Astrocyte (in vitro differentiated cells and primary cell): ENCODE results near the gene C5. TPM values are rescaled to one million over a fixed set of nuclear protein-coding genes. Genes with fewer than 3 reads are reported as not detected.

Source experiments
- DNase-seq: peaks from one replicate; pipeline ENCODE4 v3.0.0-alpha.2; 2010; ENCODE audit warnings: low read depth
- FAIRE-seq: peaks from 2 replicates; lab custom pipeline; 2011; peaks lifted over from hg19 to GRCh38; lab: Jason Lieb, UNC
- H2AFZ ChIP-seq: 2 replicates; pipeline ENCODE4 v1.6.0; 2012; ENCODE audit warnings: low read depth, low read length, inconsistent platforms
- H3K27ac ChIP-seq: 2 replicates; pipeline ENCODE4 v1.5.1; 2011; ENCODE audit warnings: low read depth, low read length, inconsistent platforms
- H3K27me3 ChIP-seq: 2 replicates; pipeline ENCODE4 v1.6.0; 2011; ENCODE audit warnings: low read length, inconsistent platforms; ENCODE audit not compliant: insufficient read depth
- H3K36me3 ChIP-seq: 2 replicates; pipeline ENCODE4 v1.5.1; 2011; ENCODE audit warnings: low read length, inconsistent platforms; ENCODE audit not compliant: insufficient read depth
- H3K4me1 ChIP-seq: 2 replicates; pipeline ENCODE4 v1.5.1; 2011; ENCODE audit warnings: low read length, inconsistent platforms; ENCODE audit not compliant: insufficient read depth
- H3K4me2 ChIP-seq: 2 replicates; pipeline ENCODE4 v1.6.0; 2012; ENCODE audit warnings: low read length, inconsistent platforms
- H3K4me3 ChIP-seq: 2 replicates; pipeline ENCODE4 v1.5.1; 2011; ENCODE audit warnings: low read depth, mild to moderate bottlenecking, low read length, inconsistent platforms; ENCODE audit not compliant: insufficient read depth
- H3K79me2 ChIP-seq: 2 replicates; pipeline ENCODE4 v1.6.0; 2012; ENCODE audit warnings: mild to moderate bottlenecking, low read length, inconsistent platforms; ENCODE audit not compliant: insufficient read depth
- H3K9ac ChIP-seq: 2 replicates; pipeline ENCODE4 v1.6.0; 2012; ENCODE audit warnings: mild to moderate bottlenecking, low read length, inconsistent platforms
- H3K9me3 ChIP-seq: 2 replicates; pipeline ENCODE4 v1.5.1; 2012; ENCODE audit warnings: low read depth, mild to moderate bottlenecking, low read length, inconsistent platforms; ENCODE audit not compliant: insufficient read depth
- H4K20me1 ChIP-seq: 2 replicates; pipeline ENCODE4 v1.6.0; 2012; ENCODE audit warnings: low read length, inconsistent platforms; ENCODE audit not compliant: insufficient read depth
- H3K27ac Mint-ChIP-seq: one replicate; pipeline ENCODE4 v1.8.0; 2021; ENCODE audit warnings: mild to moderate bottlenecking, mixed read lengths; ENCODE audit not compliant: unreplicated experiment
- H3K27me3 Mint-ChIP-seq: one replicate; pipeline ENCODE4 v1.8.0; 2021; ENCODE audit warnings: low read depth, mixed read lengths; ENCODE audit not compliant: unreplicated experiment
- H3K36me3 Mint-ChIP-seq: one replicate; pipeline ENCODE4 v1.8.0; 2021; ENCODE audit warnings: low read depth, mixed read lengths; ENCODE audit not compliant: unreplicated experiment
- H3K4me1 Mint-ChIP-seq: one replicate; pipeline ENCODE4 v1.8.0; 2021; ENCODE audit warnings: low read depth, mixed read lengths; ENCODE audit not compliant: unreplicated experiment
- H3K4me3 Mint-ChIP-seq: one replicate; pipeline ENCODE4 v1.8.0; 2021; ENCODE audit warnings: mild to moderate bottlenecking, moderate library complexity, mixed read lengths; ENCODE audit not compliant: unreplicated experiment
- H3K9me3 Mint-ChIP-seq: one replicate; pipeline ENCODE4 v1.8.0; 2021; ENCODE audit warnings: mild to moderate bottlenecking, mixed read lengths; ENCODE audit not compliant: unreplicated experiment
- EZH2 ChIP-seq: IDR thresholded peaks from 2 replicates; pipeline ENCODE4 v1.6.1; 2012; ENCODE audit warnings: mild to moderate bottlenecking, low read length, inconsistent platforms; ENCODE audit not compliant: insufficient read depth
- total RNA-seq: library from RNA; stranded (reverse); gene quantifications from 2 replicates; pipeline ENCODE4 v1.2.1, GENCODE V29; 2021
- TF ChIP-seq, protein P1 (sequence below): IDR thresholded peaks from 2 replicates; pipeline ENCODE4 v1.5.1; 2011; ENCODE audit warnings: low read depth, mild to moderate bottlenecking, inconsistent platforms, low read length, moderate library complexity; ENCODE audit not compliant: insufficient read depth

C5 gene
- total RNA-seq, 1 donor from 2014 or later = 1.1 TPM

GRCh38 chr9:120982836-120983235, 67.2 kb downstream of the C5 start:
- Histone ChIP-seq H3K79me2 (no peaks in the 10 kb centered on the region), H3K27ac (no peak overlapping the region), H3K9me3 (no peaks in the 10 kb centered on the region), H3K36me3 (no peaks in the 10 kb centered on the region), H4K20me1 (no peaks in the 10 kb centered on the region), H3K4me2 (no peak overlapping the region), H2AFZ (no peak overlapping the region), H3K27me3 (no peaks in the 10 kb centered on the region), H3K9ac (no peak overlapping the region), H3K4me3 (no peak overlapping the region), H3K4me1 (no peaks in the 10 kb centered on the region)
- Mint-ChIP-seq H3K27ac (no peak overlapping the region), H3K27me3 (peaks cover 4% of the 10 kb centered on the region), H3K4me3 (no peak overlapping the region), H3K9me3 (no peaks in the 10 kb centered on the region), H3K4me1 (peaks cover 2% of the 10 kb centered on the region), H3K36me3 (no peaks in the 10 kb centered on the region)
- no peak for DNase-seq
- TF ChIP-seq EZH2 = no peak
- TF ChIP-seq, protein P1, sequence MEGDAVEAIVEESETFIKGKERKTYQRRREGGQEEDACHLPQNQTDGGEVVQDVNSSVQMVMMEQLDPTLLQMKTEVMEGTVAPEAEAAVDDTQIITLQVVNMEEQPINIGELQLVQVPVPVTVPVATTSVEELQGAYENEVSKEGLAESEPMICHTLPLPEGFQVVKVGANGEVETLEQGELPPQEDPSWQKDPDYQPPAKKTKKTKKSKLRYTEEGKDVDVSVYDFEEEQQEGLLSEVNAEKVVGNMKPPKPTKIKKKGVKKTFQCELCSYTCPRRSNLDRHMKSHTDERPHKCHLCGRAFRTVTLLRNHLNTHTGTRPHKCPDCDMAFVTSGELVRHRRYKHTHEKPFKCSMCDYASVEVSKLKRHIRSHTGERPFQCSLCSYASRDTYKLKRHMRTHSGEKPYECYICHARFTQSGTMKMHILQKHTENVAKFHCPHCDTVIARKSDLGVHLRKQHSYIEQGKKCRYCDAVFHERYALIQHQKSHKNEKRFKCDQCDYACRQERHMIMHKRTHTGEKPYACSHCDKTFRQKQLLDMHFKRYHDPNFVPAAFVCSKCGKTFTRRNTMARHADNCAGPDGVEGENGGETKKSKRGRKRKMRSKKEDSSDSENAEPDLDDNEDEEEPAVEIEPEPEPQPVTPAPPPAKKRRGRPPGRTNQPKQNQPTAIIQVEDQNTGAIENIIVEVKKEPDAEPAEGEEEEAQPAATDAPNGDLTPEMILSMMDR = no peak
- FAIRE-seq = no peak

GRCh38 chr9:120980951-120981350, 69.1 kb downstream of the C5 start:
- Histone ChIP-seq H3K9ac (no peak overlapping the region), H3K4me1 (no peaks in the 10 kb centered on the region), H3K36me3 (no peaks in the 10 kb centered on the region), H3K27ac (no peak overlapping the region), H3K79me2 (no peaks in the 10 kb centered on the region), H4K20me1 (no peaks in the 10 kb centered on the region), H2AFZ (no peak overlapping the region), H3K27me3 (no peaks in the 10 kb centered on the region), H3K4me2 (no peak overlapping the region), H3K9me3 (no peaks in the 10 kb centered on the region), H3K4me3 (no peak overlapping the region)
- peaks cover 1% of the 10 kb centered on the region for H3K4me1 Mint-ChIP-seq
- H3K27ac Mint-ChIP-seq = no peak overlapping the region
- no peaks in the 10 kb centered on the region for H3K36me3 Mint-ChIP-seq
- no peaks in the 10 kb centered on the region for H3K9me3 Mint-ChIP-seq
- peaks cover 4% of the 10 kb centered on the region for H3K27me3 Mint-ChIP-seq
- FAIRE-seq (no peak), DNase-seq (no peak)
- H3K4me3 Mint-ChIP-seq = no peak overlapping the region
- no peak for TF ChIP-seq EZH2

GRCh38 chr9:120979797-120980196, 70.3 kb downstream of the C5 start:
- Histone ChIP-seq H3K27me3 (no peaks in the 10 kb centered on the region), H3K36me3 (no peaks in the 10 kb centered on the region), H3K27ac (no peak overlapping the region), H3K4me1 (no peaks in the 10 kb centered on the region), H3K9ac (no peak overlapping the region), H3K79me2 (no peaks in the 10 kb centered on the region), H3K9me3 (no peaks in the 10 kb centered on the region), H4K20me1 (no peaks in the 10 kb centered on the region), H3K4me2 (no peak overlapping the region), H2AFZ (no peak overlapping the region), H3K4me3 (no peak overlapping the region)
- Mint-ChIP-seq H3K4me3 (no peak overlapping the region), H3K9me3 (no peaks in the 10 kb centered on the region), H3K27ac (no peak overlapping the region), H3K36me3 (no peaks in the 10 kb centered on the region), H3K4me1 (peaks cover 5% of the 10 kb centered on the region), H3K27me3 (peaks cover 4% of the 10 kb centered on the region)
- DNase-seq (no peak), FAIRE-seq (no peak)
- TF ChIP-seq, protein P1 = no peak
- no peak for TF ChIP-seq EZH2
